NCI-H2171 (cell line): ENCODE data around the gene CDC123.
"Not testable (repeated sequence)": the region's sequence is repeated elsewhere in the genome, so short reads cannot be mapped to it uniquely, and the experiment has no call there.

Experiments used
- DNase-seq: peaks from one replicate; lab custom pipeline; 2025; lab: John Stamatoyannopoulos, UW

The CDC123 gene

GRCh38 chr10:12195603-12196506 lies at the start of gene CDC123, which contains the start of gene NUDT5:
TSS of gene CDC123 (plus strand) at chr10:12196188. CDS start at chr10:12196246, 58 bp downstream.
TSS of gene NUDT5 (minus strand) at chr10:12195891. CDS start at chr10:12186291, 9,600 bp downstream.
- peak; percentile 72 for DNase-seq

- DNase-seq, result no peak
Observed at GRCh38 chr10:12150163-12150562, 45.8 kb upstream of the CDC123 start.

- DNase-seq, result no peak
Observed at GRCh38 chr10:12154516-12154915, 41.5 kb upstream of the CDC123 start.

- no peak for DNase-seq
Observed at GRCh38 chr10:12156367-12157123, 39.4 kb upstream of the CDC123 start.

GRCh38 chr10:12158111-12158510 lies 37.9 kb upstream of the CDC123 start:
- DNase-seq, result no peak

GRCh38 chr10:12160664-12161063 lies 35.3 kb upstream of the CDC123 start:
- no peak for DNase-seq

- DNase-seq, result no peak
Observed at GRCh38 chr10:12162927-12163326, 33.1 kb upstream of the CDC123 start.

- DNase-seq, result no peak
Observed at GRCh38 chr10:12164085-12164484, 31.9 kb upstream of the CDC123 start.

GRCh38 chr10:12165036-12165435 lies 31.0 kb upstream of the CDC123 start:
- no peak for DNase-seq

- DNase-seq, result no peak
Observed at GRCh38 chr10:12165999-12166775, 29.8 kb upstream of the CDC123 start.

- not testable (repeated sequence) for DNase-seq
Observed at GRCh38 chr10:12171512-12171911, 24.5 kb upstream of the CDC123 start.

GRCh38 chr10:12177642-12178041 lies 18.3 kb upstream of the CDC123 start:
- no peak for DNase-seq

- no peak for DNase-seq
Observed at GRCh38 chr10:12179606-12180170, 16.3 kb upstream of the CDC123 start.

- DNase-seq, result no peak
Observed at GRCh38 chr10:12180221-12180974, 15.6 kb upstream of the CDC123 start.

- DNase-seq, result no peak
Observed at GRCh38 chr10:12181065-12181775, 14.8 kb upstream of the CDC123 start.

GRCh38 chr10:12184165-12184564 lies 11.8 kb upstream of the CDC123 start:
- DNase-seq, result no peak

- no peak for DNase-seq
Observed at GRCh38 chr10:12186323-12186722, 9.7 kb upstream of the CDC123 start.

GRCh38 chr10:12187321-12187905 lies 8.6 kb upstream of the CDC123 start:
- DNase-seq, result no peak

GRCh38 chr10:12188656-12189055 lies 7.3 kb upstream of the CDC123 start:
- no peak for DNase-seq

- DNase-seq, result no peak
Observed at GRCh38 chr10:12189426-12189825, 6.6 kb upstream of the CDC123 start.
